K562 (cell line): ENCODE data around the gene NQO2. TPM values are rescaled to one million over a fixed set of nuclear protein-coding genes. Genes with fewer than 3 reads are reported as not detected.

Source experiments
- ATF1 ChIP-seq, 2 experiments: fragments of 450-650 bp in 1 of 2; IDR thresholded peaks; 2 replicates each; pipeline ENCODE4 v1.6.1; 2016; ENCODE audit warnings: missing compliant biosample characterization in 1 of 2, missing genetic modification characterization in 1 of 2
- CHD7 ChIP-seq: fragments of 200-600 bp; sonication (generic); IDR thresholded peaks from one replicate; pipeline ENCODE4 v1.6.1; 2012; ENCODE audit warnings: mild to moderate bottlenecking, low read depth, low read length, inconsistent platforms
- ELF1 ChIP-seq: fragments of 200-800 bp; sonication (Bioruptor generic); IDR thresholded peaks from 2 replicates; pipeline ENCODE4 v1.6.1; 2016; ENCODE audit warnings: missing genetic modification characterization, missing compliant biosample characterization
- FOXM1 ChIP-seq, 2 experiments: fragments of 450-650 bp in 1 of 2; sonication (generic) in 1 of 2; formaldehyde crosslinking in 1 of 2; IDR thresholded peaks; 2 replicates each; pipeline versions ENCODE4 v1.6.1 to v1.9.0; 2017 to 2022; ENCODE audit warnings: low read depth in 2 of 2, mild to moderate bottlenecking in 2 of 2, missing genetic modification reagents in 1 of 2, moderate library complexity in 1 of 2
- HNRNPLL ChIP-seq: fragments of 200-400 bp; formaldehyde crosslinking; IDR thresholded peaks from 2 replicates; pipeline ENCODE4 v1.6.1; 2017; ENCODE audit warnings: low read length, low read depth, mild to moderate bottlenecking; ENCODE audit not compliant: poor library complexity, severe bottlenecking
- MAFG ChIP-seq: fragments of 450-650 bp; conservative IDR thresholded peaks from 2 replicates; pipeline ENCODE4 v1.6.1; 2016; ENCODE audit warnings: missing genetic modification characterization, missing compliant biosample characterization
- MXI1 ChIP-seq: IDR thresholded peaks from 2 replicates; pipeline ENCODE4 v1.6.1; 2011; ENCODE audit warnings: low read depth, mild to moderate bottlenecking, improper control_type of control experiment, low read length
- TCFL5 ChIP-seq: fragments of 250-450 bp; sonication (Bioruptor Pico); conservative IDR thresholded peaks from 2 replicates; pipeline ENCODE4 v1.6.1; 2021; ENCODE audit warnings: mild to moderate bottlenecking, moderate library complexity, matching md5 sums
- ZHX1 ChIP-seq: fragments of 150-350 bp; conservative IDR thresholded peaks from 2 replicates; pipeline ENCODE4 v1.6.1; 2014; ENCODE audit warnings: low read length
- ZNF696 ChIP-seq: fragments of 250-450 bp; sonication (Bioruptor Pico); conservative IDR thresholded peaks from 2 replicates; pipeline ENCODE4 v1.4.0; 2020; ENCODE audit warnings: mild to moderate bottlenecking, moderate library complexity
- polyA plus RNA-seq, 8 experiments: library from polyadenylated mRNA; depleted of rRNA in 4 of 8; stranded (reverse) in 5 of 8; unstranded in 3 of 8; fragments of >200 nt; fragmentation: Nextera tagmentation in 2 of 8; fragmentation: Illumina TruSeq in 1 of 8; extraction: Ambion mirVana in 2 of 8; extraction: Trizol in 1 of 8; gene quantifications; 2 replicates each; pipeline versions ENCODE4 v1.2.1 to v1.2.3, GENCODE V29; 2011 to 2014; ENCODE audit warnings: inconsistent platforms in 1 of 8, missing spikeins in 1 of 8
- total RNA-seq, 7 experiments: library from RNA; depleted of rRNA in 6 of 7; stranded (reverse); fragments of >200 nt in 6 of 7; fragmentation: Illumina TruSeq in 2 of 7; extraction: Trizol in 2 of 7; gene quantifications; 2 replicates each; pipeline versions ENCODE4 v1.2.1 to v1.2.3, GENCODE V29; 2011 to 2021; ENCODE audit warnings: low replicate concordance in 1 of 7

The NQO2 gene
- total and polyA plus RNA-seq, 9 of the 15 experiments (the other 6 are each of a cell fraction or from before 2014, with no cell fraction given) = 54.6 to 214 (median 116) TPM

- TF ChIP-seq CHD7 = no peak
- no peak for TF ChIP-seq TCFL5
- TF ChIP-seq MXI1 = peak; percentile 91
- peak; percentile 95 for TF ChIP-seq MAFG (tag)
- no peak; the same call in 1 of the 2 replicates for TF ChIP-seq FOXM1 (IDR thresholded peaks at IDR 0.05; ENCODE audit: low read depth)
- peak; percentile 26; the same call in 1 of the 2 replicates for TF ChIP-seq FOXM1 (CRISPR knock-in tag; IDR thresholded peaks at IDR 0.05; ENCODE audit: low read depth)
- TF ChIP-seq ELF1 (tag) = no peak; the same call in 1 of the 2 replicates
- TF ChIP-seq ATF1 (CRISPR knock-in tag; IDR thresholded peaks at IDR 0.05) = no peak
- TF ChIP-seq ATF1 (tag; IDR thresholded peaks at IDR 0.05) = peak; percentile 81
- TF ChIP-seq ZHX1 = peak; percentile 43
- TF ChIP-seq ZNF696 (CRISPR knock-in tag) = no peak
- TF ChIP-seq HNRNPLL = no peak
Observed at GRCh38 chr6:3023663-3024483, 24.2 kb downstream of the NQO2 start (continued).
